Upper lobe of left lung (tissue), 4 donors: ENCODE measurements around the gene BCAS2.

Experiments used
- CTCF ChIP-seq, 6 experiments: fragments of 450-650 bp in 4 of 6; fragments of 200-600 bp in 2 of 6; sonication (generic) in 2 of 6; IDR thresholded peaks; one replicate each; pipeline ENCODE4 v1.5.1; 2016 to 2019; ENCODE audit warnings: antibody characterized with exemption in 6 of 6
- EP300 ChIP-seq, 4 donors: sonication (generic); formaldehyde crosslinking; IDR thresholded peaks; one replicate each; pipeline ENCODE4 v1.5.1; 2017; ENCODE audit warnings: antibody characterized with exemption in 4 of 4, control low read depth in 2 of 4

DNA sequence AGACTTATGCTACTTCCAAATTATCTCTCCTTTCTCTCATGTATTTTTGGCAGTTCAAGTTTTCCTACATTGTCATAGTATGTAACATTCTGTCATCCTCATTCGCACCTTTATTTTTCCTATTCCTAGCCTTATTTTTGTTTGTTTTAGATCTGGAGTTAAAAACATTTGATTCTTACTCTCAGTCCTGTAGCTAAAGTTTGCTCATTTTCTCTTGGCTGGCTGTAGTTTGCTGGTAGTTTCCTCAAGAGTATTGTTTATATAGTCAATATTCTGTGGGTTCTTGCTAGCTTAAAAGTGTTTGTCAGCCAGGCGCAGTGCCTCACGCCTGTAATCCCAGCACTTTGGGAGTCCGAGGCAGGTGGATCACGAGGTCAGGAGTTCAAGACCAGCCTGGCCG, 40.6 kb downstream of the BCAS2 start:
- TF ChIP-seq CTCF (IDR thresholded peaks at IDR 0.05), result no peak
- TF ChIP-seq EP300 (IDR thresholded peaks at IDR 0.05), result no peak
